Stimulated activated CD4-positive, alpha-beta T cell treated with anti-CD3 and anti-CD28 coated beads, Interleukin-1b, Interleukin-23, amount 100 ng/mL, for 1 hour (primary cell): Measurements from ENCODE around the gene IL1RN.

Experiments
- DNase-seq, 2 donors: peaks; one replicate each; pipeline ENCODE4 v3.0.0-alpha.2; 2020; ENCODE audit warnings: low read depth in 2 of 2

Gene IL1RN

DNA sequence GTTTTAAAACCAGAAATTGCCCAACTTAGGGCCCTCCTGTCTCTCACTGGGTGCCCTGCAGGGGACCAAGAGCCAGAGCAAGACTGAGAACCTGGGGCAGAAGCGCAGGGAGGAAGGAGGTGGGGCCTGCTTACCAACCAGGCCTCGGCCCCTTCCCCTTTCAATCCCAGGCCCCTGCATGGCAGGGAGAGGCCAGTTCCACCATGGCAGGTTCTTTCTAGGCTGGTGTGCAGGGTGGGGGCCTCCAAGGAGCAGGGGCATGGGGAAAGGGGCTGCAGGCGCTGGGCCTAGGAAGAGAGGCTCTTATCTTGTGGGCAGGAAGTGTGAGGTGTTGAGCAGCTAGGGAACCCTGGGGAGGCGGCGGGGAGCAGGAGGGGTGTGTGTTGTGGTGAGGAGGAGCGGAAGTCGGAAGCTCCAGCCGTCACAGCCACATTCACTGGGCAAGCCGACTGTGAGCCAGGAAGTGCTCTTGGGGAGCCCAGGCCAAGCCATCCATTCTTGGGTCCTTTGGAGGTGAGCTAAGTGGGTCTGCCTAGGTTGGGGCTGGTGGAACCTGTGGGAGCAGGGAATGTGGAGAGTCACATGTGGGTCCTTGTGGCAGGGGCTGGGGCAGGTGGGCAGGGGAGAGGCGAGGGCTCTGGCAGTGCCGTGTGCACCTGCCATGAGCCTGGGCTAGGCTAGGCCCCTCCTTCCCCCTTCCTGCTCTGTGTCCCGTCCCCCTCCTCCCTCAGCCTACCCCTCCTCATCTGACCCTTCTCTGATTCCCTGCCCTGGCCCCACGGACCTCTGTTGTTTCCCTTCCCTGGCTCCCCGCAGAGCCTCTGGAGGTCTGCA lies 46.4 kb downstream of the IL1RN start, which contains the start of gene PSD4:
Gene PSD4, plus strand, starts transcription at position 430 of the 834 bp plus-strand sequence. CDS start 8,486 bp downstream, outside the sequence.
- peak; percentile 57 to 72 for DNase-seq

DNA sequence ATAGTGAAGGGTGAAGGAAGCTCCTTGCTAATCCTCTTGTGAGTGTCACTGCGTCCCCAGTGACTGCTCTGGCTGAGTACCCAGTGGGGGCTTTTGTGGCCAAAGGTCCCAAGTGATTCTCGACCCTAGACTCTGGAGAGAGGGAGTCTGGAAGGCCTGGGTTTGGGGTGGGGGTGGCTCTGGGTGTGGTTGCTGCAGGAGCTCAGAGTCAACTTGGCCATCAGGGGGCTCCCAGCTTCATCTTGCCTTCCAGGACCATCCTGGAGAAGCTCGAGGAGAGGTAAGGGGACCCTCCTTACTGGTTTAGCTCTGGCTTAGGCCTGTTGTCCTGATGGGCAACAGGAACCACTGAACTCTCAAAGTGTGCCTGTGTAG lies 47.0 kb downstream of the IL1RN start:
- DNase-seq = no peak

DNA sequence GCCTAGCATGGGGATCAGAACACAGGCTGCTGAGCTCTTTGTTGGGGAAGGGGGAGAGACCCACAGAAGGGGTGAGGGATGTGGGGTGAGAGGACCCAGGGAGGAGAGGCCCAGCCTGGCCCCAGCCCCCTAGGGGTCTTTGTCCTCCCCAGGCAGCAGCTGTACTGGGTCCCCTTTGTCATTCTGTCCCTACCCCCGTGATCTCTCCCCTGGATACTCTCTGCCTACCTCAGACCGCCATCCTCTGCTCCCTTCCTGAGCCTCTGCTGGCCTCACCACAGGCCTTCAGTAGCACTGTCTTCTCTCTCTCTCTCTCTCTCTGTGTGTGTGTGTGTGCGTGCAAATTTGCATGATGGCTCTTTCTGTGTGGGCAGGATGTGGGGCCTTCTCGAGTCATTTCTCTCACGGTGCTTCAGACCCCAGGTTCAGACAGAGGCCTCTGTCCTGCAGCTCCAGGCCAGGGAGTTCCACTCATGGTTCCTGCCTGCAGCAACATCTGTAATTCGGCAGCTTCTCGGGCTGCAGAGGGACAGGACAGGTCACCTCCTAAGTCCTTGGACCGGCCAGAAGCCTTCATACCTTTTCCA lies 47.7 kb downstream of the IL1RN start:
- peak in 1 of 2 donors; percentile 41 for DNase-seq

DNA sequence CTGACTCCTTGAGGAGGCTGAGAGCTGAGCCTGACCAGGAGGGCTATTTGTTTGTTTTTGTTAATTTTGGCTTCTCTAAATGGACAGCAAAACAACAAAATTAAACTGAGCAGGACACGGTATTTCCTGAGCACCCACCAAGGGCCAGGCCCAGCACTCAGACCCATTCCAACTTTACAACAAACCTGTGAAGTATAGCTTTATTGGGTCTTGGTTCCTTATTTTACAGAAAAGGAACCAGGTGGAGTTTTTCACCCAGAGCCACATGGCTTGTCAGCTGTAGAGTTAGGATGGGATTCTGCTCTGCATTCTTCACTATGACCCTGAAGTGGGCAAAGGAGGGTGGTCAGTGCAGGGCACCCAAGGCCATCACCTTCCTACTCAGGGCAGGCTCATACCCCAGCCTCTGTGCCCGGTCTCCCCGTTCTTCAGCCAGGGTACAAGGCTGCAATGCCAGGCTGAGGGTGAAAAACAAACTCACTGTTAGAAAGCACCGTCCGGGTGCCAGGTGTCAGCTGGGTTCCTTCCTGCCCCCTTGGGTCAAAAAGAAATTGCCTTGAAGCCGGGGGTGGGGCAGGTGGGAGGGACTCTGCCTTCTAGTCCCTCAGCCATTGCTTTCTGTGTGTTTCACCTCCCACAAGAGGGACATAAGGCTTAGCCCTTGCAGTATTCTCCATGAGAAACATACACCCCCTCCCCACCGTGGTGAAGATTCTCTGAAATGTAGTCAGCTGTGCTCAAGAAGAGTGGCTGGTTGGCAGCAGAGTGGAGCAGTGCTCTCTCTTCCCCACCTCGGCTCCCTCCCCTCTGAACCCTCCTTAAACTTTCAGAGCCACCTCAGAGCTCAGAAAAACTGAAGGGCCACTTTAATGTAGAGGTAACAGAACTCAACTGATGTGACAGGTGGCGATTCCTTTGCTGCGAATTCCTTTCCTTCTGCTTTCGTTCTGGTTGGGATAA lies 48.6 kb downstream of the IL1RN start:
- DNase-seq = no peak

DNA sequence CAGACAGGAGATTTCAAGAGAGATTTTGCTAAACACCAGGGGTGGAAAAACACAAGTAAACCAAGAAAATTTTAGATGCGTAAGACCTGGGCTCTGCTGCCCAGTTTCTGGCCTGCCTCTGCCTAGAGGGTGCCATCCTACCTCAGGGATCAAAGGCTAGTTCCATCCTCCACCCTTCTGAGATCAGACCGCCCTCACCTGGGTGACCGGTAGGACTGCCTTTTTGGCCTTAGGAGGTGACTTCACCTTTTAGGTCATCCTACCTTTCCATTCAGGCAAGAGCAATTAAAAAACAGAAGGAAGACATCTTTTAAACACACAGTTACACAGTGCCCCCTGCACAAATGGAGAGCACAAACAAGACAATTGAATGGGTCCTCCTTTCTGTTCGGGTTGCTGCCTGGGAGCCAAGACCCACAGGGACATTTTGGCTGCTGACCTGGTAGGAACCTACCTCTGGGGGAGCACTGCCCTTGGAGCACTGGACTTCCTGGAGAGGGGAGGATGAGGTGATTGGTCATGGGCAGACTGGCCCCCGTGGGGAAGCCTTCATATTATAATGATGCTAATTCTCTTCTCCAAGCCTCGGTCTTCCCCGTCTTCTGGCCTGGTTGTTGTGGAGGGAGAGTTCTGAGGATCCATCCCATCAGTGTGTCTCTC lies 49.4 kb downstream of the IL1RN start:
- no peak for DNase-seq

DNA sequence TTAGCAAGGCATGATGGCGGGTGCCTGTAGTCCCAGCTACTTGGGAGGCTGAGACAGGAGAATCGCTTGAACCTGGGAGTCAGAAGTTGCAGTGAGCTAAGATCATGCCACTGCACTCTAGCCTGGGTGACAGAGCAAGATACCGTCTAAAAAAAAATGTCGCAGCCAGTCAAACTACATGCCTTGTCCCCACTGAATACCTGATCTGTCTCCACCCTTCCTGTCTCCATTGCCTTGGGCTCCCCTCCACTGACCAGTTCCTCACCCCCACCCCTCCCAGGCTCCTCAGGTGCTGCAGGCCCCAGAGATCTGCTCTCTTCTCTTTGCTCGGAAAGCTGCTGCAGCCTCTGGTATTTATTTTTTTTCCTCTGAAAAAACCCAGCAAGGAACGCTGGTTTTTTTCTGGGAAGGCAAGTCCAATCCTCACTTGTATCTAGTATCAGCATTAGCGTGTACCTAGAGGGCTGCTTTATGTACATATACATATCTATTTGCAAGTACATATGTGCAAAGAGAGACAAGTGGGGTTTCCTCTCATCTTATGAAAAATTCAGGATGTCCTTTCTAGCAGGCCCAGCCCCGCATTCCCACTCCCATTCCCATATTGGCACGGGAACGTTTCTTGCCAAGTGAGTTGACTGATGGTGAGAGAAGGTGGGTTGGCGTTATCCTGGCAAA lies 50.8 kb downstream of the IL1RN start:
- DNase-seq = no peak

DNA sequence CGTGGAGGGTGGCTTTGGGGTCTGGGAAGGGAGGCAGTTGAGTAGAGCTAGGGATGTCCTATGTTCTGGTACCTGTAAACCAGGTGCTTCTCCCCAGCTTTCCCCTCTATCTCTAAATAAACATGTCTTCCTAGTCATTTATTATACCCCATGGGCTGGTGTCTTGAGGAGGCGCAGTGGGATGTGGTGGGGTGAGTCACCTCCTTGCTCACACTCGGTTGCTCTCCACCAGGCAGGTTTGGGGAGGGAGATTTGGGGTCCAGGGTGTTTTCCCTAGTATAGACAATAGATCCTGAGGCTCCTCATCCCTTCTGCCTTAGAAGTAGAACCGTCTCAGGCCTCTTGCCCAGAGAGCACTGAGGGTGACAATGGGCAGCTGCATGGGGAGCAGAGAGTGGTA lies 51.5 kb downstream of the IL1RN start:
- DNase-seq = no peak

DNA sequence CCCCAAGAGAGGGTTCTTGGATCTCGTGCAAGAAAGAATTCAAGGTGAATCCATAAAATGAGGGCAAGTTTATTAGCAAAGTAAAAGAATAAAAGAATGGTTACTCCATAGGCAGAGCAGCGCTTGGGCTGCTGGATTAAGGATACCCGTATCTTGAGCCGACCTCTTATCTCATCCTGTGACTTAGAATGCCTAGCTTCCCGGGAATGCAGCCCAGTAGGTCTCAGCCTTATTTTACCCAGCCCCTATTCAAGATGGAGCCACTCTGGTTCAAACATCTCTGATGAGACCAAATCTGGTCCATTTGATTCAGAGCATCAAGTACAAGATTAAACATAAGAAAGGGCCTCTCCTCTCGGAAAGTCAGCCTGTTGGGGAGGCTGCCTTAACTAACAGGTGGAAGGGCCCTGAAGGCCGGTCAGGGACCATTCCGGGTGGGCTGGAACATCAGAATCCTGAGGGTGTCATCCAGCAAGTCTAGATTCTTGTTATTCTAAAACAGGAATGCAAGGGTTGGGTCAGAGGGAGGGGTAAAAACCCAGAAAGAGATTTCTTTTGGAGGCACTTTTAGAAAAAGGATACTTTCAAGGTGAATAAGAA lies 52.1 kb downstream of the IL1RN start:
- no peak for DNase-seq

DNA sequence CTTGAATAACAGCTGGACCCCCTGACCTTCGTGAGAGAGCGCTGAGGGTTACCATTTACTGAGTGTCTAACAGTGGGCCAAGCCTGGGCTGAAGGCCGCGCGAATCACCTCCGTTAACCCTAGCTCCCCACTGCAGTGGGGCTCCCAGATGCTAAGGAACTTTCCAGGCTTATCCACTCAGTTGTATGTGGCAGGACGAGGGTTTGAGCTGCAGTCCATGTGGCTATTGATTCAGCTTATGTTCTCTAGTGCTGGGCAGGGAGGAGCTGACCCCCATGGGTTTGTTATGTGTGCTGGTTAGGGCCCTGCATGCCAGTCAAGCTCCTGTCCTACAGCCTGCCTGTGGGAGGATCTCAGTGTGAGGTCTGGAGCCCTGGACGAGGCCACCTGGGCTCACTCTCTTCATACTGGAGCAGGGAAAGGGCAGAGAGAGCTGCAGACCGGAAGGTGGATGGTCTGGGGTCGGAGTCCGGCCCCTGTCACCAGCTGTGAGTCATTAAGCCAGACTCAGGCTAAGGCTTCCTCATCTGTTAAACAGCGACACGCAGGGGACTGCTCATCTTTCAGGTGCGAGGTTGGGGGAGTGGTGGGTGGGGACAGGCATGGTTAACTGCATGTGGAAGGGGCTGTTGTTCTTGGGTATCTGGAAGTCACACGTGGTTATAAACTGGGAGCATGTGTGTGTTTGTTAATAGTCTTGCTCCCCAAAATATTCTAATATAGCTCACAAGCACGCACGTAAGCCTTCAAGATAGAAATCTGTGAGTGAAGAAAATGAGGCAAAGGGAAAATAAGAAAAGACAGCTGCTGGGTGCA lies 52.9 kb downstream of the IL1RN start:
- DNase-seq = no peak

DNA sequence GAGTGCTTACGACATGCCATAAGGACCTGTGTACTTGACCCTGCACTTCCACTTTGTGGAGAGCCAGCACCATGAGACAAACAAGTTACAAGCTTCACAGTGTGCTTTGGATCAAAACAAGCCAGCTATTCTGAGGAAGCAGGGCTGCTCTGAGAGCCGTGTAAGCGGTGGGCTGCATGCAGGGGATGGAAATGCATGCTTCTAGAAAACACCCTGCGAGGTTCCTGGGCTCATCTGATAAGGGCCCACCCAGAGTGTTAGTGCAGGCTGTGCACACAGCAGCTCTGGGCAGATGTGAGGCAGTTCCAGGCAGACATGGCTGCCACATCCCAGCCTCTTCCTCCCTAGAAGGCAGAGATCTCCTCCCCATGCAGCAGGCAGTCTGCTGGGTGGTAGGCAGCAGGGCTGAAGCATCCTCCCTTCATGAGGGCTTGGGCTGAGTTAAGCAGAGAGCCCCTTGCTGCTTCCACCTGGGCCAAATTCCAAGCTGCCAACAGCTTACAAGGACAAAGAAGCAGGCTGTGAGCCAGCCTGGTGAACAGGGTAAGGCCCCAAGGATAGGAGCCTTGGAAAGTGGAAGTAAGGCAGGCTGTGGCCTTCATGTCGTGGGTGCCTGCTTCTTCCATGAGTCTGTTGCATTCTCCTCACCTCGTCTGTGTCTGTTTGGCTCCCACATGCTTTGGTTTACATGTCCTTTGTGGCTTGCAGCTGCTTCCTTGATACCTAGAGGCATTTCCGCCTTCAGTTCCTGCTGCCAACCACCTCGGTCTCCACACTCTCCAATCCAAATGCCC lies 54.1 kb downstream of the IL1RN start:
- DNase-seq = no peak

DNA sequence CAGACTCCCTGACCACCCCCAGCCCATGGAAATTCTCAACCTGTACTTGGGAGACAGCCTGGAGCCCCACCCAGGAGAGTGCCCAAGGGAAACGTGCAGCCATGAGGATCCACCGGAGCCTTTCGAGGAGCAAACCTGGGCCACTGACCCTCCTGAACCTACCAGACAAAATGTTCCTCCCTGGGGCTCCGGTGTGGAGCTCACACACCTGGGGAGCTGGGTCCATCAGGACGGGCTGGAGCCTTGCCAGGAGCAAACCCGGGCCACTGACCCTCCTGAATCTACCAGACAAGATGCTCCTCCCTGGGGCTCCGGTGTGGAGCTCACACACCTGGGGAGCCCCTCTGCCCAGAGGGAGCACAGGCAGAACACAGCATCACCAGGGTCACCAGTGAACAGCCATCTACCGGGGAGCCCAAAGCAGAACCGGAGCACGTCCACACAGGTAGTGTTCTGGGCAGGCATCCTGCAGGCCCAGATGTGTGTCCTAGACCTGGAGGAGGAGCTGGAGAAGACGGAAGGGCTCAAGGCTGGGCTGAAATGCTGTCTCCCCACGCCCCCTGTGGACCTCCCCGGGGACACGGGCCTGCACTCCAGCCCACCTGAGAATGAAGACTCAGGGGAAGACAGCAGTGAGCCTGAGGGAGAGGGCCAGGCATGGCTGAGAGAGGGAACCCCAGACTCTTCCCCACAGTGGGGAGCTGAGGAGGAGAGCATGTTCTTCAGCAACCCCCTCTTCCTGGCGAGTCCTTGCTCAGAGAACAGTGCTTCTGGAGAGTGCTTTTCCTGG lies 55.3 kb downstream of the IL1RN start:
- no peak for DNase-seq

DNA sequence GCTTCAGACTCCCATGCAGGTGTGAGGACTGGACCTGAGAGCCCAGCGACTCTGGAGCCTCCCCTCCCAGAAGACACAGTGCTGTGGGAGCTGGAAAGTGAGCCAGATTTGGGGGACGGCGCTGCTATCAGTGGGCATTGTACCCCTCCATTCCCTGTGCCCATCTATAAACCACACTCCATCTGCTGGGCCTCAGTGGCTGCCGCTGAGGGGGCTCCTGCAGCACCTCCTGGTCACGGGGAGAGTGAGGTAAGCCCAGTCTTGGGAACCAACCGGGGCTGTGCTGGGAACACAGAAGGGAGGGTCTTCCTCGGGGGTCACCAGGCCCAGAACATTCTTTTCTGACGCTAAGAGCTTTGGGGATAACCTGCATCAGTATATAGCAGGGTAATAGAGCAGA lies 55.9 kb downstream of the IL1RN start:
- DNase-seq = no peak
